Fibroblast of lung (primary cell): ENCODE measurements around the gene ATP6AP2. TPM values are rescaled to one million over a fixed set of nuclear protein-coding genes. Genes with fewer than 3 reads are reported as not detected.

ENCODE experiments used
- DNase-seq, 2 donors: peaks; one replicate each; pipeline versions ENCODE4 v3.0.0 to v3.0.0-alpha.2; 2010; ENCODE audit warnings: low read depth in 2 of 2
- H2AFZ ChIP-seq: 2 replicates; pipeline ENCODE4 v1.5.1; 2012; ENCODE audit warnings: low read length, control low read depth, inconsistent platforms
- H3K27ac ChIP-seq: 2 replicates; pipeline ENCODE4 v1.5.1; 2011; ENCODE audit warnings: low read length, control low read depth; ENCODE audit not compliant: insufficient read depth
- H3K27me3 ChIP-seq: 2 replicates; pipeline ENCODE4 v1.5.1; 2011; ENCODE audit warnings: mild to moderate bottlenecking, low read length; ENCODE audit not compliant: control insufficient read depth, insufficient read depth
- H3K36me3 ChIP-seq: 2 replicates; pipeline ENCODE4 v1.5.1; 2011; ENCODE audit warnings: low read length; ENCODE audit not compliant: control insufficient read depth, insufficient read depth
- H3K4me1 ChIP-seq: 2 replicates; pipeline ENCODE4 v1.5.1; 2011; ENCODE audit warnings: low read length; ENCODE audit not compliant: control insufficient read depth, insufficient read depth; ENCODE audit errors: extremely low read depth
- H3K4me2 ChIP-seq: 2 replicates; pipeline ENCODE4 v1.5.1; 2011; ENCODE audit warnings: low read length, control low read depth; ENCODE audit not compliant: insufficient read depth; ENCODE audit errors: extremely low read depth
- H3K4me3 ChIP-seq, 4 experiments: fragments of 200-600 bp in 1 of 4; sonication (generic) in 1 of 4; replicated peaks in 1 of 4; 2 replicates each; pipeline ENCODE4 v1.5.1; 2011 to 2016; ENCODE audit warnings: low read length in 4 of 4, low read depth in 3 of 4, mild to moderate bottlenecking in 3 of 4, control low read depth in 2 of 4, inconsistent platforms in 1 of 4, mixed read lengths in 1 of 4; ENCODE audit not compliant: insufficient read depth in 1 of 4; ENCODE audit errors: control extremely low read depth in 1 of 4
- H3K79me2 ChIP-seq: 2 replicates; pipeline ENCODE4 v1.5.1; 2012; ENCODE audit warnings: mild to moderate bottlenecking, low read length, inconsistent platforms; ENCODE audit not compliant: control insufficient read depth, insufficient read depth
- H3K9ac ChIP-seq: 2 replicates; pipeline ENCODE4 v1.5.1; 2011; ENCODE audit warnings: mild to moderate bottlenecking, low read length, control low read depth; ENCODE audit not compliant: insufficient read depth
- H3K9me3 ChIP-seq: 2 replicates; pipeline ENCODE4 v1.5.1; 2012; ENCODE audit warnings: low read depth, low read length; ENCODE audit not compliant: control insufficient read depth, insufficient read depth
- H4K20me1 ChIP-seq: 2 replicates; pipeline ENCODE4 v1.5.1; 2011; ENCODE audit warnings: low read length; ENCODE audit not compliant: control insufficient read depth, insufficient read depth; ENCODE audit errors: extremely low read depth
- CTCF ChIP-seq, 2 donors: IDR thresholded peaks in 1 of 2; conservative IDR thresholded peaks in 1 of 2; 1 replicate in 1 of 2; 2 replicates in 1 of 2; pipeline ENCODE4 v1.5.1; 2011 to 2012; ENCODE audit warnings: low read length in 2 of 2, control low read depth in 1 of 2, inconsistent platforms in 1 of 2, low read depth in 1 of 2, mild to moderate bottlenecking in 1 of 2
- EZH2 ChIP-seq: IDR thresholded peaks from 2 replicates; pipeline ENCODE4 v1.5.1; 2012; ENCODE audit warnings: low read length, control low read depth, mild to moderate bottlenecking; ENCODE audit errors: missing control alignments
- polyA plus RNA-seq, 2 donors: library from polyadenylated mRNA; depleted of rRNA in 1 of 2; stranded (reverse) in 1 of 2; unstranded in 1 of 2; fragments of >200 nt; gene quantifications; 2 replicates each; pipeline ENCODE4 v1.2.1, GENCODE V29; 2011 to 2012; ENCODE audit warnings: missing spikeins in 1 of 2
- total RNA-seq: library from RNA; depleted of rRNA; stranded (reverse); fragments of >200 nt; gene quantifications from 2 replicates; pipeline ENCODE4 v1.2.1, GENCODE V29; 2014

Gene ATP6AP2
- total and polyA plus RNA-seq, 2 donors (not counting 1 experiment from before 2014, with no cell fraction given) = 164 to 510 TPM

GRCh38 chrX:40615976-40616375 lies 35.2 kb downstream of the ATP6AP2 start:
- H2AFZ ChIP-seq = no peak overlapping the region
- H3K4me1 ChIP-seq = no peaks in the 10 kb centered on the region
- H3K9ac ChIP-seq = no peak overlapping the region
- TF ChIP-seq CTCF (conservative IDR thresholded peaks at IDR 0.05 in 1 of 2, IDR thresholded peaks at IDR 0.05 in 1 of 2; ENCODE audit: low read depth in 1 of 2, low read length in 2 of 2) = no peak
- TF ChIP-seq EZH2 = no peak
- no peaks in the 10 kb centered on the region for H3K9me3 ChIP-seq
- H3K36me3 ChIP-seq = no peaks in the 10 kb centered on the region
- H4K20me1 ChIP-seq = no peaks in the 10 kb centered on the region
- H3K27ac ChIP-seq = no peak overlapping the region
- no peak for DNase-seq
- no peaks in the 10 kb centered on the region for H3K27me3 ChIP-seq
- no peak overlapping the region for H3K4me3 ChIP-seq
- no peaks in the 10 kb centered on the region for H3K79me2 ChIP-seq
- no peak overlapping the region for H3K4me2 ChIP-seq

DNA sequence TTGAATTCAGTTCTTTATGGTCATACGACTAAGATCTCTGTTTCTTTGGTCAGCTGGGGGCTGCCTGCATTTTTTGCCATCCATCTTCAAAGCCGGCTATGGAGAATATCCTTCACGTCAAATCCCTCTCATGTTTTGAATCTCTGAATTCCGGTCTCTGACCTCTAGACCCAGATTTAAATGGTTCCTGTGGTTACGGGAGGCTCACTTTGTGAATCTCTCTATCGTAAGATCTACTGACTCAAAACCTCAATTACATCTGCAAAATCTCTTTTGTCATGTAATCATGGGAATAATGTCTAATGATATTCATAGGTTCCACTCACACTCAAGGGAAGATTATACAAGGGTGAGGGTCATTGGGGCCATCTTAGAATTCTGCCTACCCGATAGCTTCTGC lies 36.8 kb downstream of the ATP6AP2 start:
- no peak for TF ChIP-seq CTCF (conservative IDR thresholded peaks at IDR 0.05 in 1 of 2, IDR thresholded peaks at IDR 0.05 in 1 of 2; ENCODE audit: low read depth in 1 of 2, low read length in 2 of 2)
- no peak for TF ChIP-seq EZH2
- Histone ChIP-seq H3K27ac (no peak overlapping the region), H2AFZ (no peak overlapping the region), H3K9ac (no peak overlapping the region), H3K9me3 (no peaks in the 10 kb centered on the region), H3K27me3 (no peaks in the 10 kb centered on the region), H3K4me3 (no peak overlapping the region), H3K4me1 (no peaks in the 10 kb centered on the region), H3K79me2 (no peaks in the 10 kb centered on the region), H3K36me3 (no peaks in the 10 kb centered on the region), H3K4me2 (no peak overlapping the region), H4K20me1 (no peaks in the 10 kb centered on the region)
- peak in 1 of 2 donors; percentile 7 for DNase-seq

- Histone ChIP-seq H4K20me1 (no peaks in the 10 kb centered on the region), H3K4me3 (no peak overlapping the region), H3K27ac (no peak overlapping the region), H3K36me3 (no peaks in the 10 kb centered on the region), H3K9ac (no peak overlapping the region), H3K9me3 (no peaks in the 10 kb centered on the region), H3K27me3 (no peaks in the 10 kb centered on the region), H2AFZ (no peak overlapping the region), H3K4me1 (no peaks in the 10 kb centered on the region), H3K79me2 (no peaks in the 10 kb centered on the region), H3K4me2 (no peak overlapping the region)
- TF ChIP-seq CTCF (conservative IDR thresholded peaks at IDR 0.05 in 1 of 2, IDR thresholded peaks at IDR 0.05 in 1 of 2; ENCODE audit: low read depth in 1 of 2, low read length in 2 of 2) (no peak), EZH2 (no peak)
- no peak for DNase-seq
Measured at GRCh38 chrX:40622479-40623138, 41.8 kb downstream of the ATP6AP2 start.
